ENCODE measurements around the gene FRAS1.
"Not testable (repeated sequence)": the region's sequence is repeated elsewhere in the genome, so short reads cannot be mapped to it uniquely, and the experiment has no call there.

FRAS1 gene

DNA sequence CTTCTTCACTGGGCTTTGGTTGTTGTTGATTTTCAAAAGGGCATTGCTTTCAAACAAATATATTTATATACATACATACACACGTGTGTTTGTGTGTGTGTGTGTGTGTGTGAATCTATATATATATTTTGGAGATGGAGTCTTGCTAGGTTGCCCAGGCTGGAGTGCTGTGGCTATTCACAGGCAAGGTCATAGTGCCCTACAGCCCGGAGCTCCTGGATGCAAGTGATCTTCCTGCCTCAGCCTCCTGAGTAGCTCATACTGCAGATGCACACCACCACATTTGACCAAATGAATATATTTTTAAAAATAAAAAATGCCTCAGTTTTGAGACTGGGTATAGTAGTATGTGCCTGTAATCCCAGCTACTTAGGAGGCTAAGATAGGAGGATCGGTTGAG lies 34.4 kb downstream of the FRAS1 start:
- H3K36me3 Mint-ChIP-seq (ENCODE audit: low read depth) = peaks cover 32% of the 10 kb centered on the region
- TF ChIP-seq, protein P1, sequence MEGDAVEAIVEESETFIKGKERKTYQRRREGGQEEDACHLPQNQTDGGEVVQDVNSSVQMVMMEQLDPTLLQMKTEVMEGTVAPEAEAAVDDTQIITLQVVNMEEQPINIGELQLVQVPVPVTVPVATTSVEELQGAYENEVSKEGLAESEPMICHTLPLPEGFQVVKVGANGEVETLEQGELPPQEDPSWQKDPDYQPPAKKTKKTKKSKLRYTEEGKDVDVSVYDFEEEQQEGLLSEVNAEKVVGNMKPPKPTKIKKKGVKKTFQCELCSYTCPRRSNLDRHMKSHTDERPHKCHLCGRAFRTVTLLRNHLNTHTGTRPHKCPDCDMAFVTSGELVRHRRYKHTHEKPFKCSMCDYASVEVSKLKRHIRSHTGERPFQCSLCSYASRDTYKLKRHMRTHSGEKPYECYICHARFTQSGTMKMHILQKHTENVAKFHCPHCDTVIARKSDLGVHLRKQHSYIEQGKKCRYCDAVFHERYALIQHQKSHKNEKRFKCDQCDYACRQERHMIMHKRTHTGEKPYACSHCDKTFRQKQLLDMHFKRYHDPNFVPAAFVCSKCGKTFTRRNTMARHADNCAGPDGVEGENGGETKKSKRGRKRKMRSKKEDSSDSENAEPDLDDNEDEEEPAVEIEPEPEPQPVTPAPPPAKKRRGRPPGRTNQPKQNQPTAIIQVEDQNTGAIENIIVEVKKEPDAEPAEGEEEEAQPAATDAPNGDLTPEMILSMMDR (IDR thresholded peaks at IDR 0.05; ENCODE audit: unreplicated experiment in 3 of 3) = no peak
- peak overlapping the region in 1 of 3 experiments; percentile 23 for H3K27ac Mint-ChIP-seq
- H3K9me3 Mint-ChIP-seq = peaks cover 7% of the 10 kb centered on the region
- H3K4me1 Mint-ChIP-seq = peaks cover 11% of the 10 kb centered on the region
- H3K27me3 Mint-ChIP-seq (ENCODE audit: low read depth) = no peaks in the 10 kb centered on the region
- H3K4me3 Mint-ChIP-seq = no peak overlapping the region

DNA sequence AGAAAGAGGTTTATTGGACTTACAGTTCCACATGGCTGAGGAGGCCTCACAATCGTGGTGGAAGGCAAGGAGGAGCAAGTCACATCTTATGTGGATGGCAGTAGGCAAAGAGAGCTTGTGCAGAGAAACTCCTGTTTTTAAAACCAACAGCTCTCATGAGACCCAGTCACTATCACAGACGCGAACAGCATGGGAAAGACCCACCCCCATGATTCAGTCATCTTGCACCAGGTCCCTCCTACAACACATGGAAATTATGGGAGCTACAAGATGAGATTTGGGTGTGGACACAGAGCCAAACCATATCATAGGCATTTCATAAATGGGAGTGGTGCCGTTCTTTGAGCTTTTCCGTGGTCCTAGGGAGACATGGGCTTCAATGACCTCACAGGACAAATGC lies 35.2 kb downstream of the FRAS1 start:
- H3K27me3 Mint-ChIP-seq (ENCODE audit: low read depth); H3K4me3 Mint-ChIP-seq: not testable (repeated sequence)
- Mint-ChIP-seq H3K9me3 (peaks cover 13% of the 10 kb centered on the region), H3K36me3 (ENCODE audit: low read depth) (peaks cover 40% of the 10 kb centered on the region), H3K27ac (peak overlapping the region in 2 of 3 experiments; percentile 23 to 68), H3K4me1 (peaks cover 11% of the 10 kb centered on the region)

DNA sequence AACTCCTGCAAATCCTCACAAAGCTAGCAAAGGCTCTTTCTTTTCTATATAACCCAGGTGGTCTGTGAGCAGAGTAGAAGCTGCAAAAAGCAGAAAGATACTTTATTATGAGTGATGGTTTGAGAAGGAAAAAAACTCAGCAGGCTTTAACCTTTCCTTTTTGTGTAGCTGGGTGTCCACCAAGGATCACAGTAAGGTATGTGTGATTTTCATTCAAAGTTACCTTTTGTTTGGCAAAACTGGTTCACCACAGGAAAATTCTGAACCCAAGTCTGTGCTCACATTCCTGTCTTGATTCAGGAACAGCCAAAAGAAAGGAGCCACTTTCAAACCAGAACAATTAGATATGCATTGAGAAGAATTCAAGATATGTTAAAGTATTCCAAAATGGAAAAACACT lies 35.7 kb downstream of the FRAS1 start:
- peak overlapping the region in 2 of 3 experiments; percentile 57 to 70 for H3K27ac Mint-ChIP-seq

DNA sequence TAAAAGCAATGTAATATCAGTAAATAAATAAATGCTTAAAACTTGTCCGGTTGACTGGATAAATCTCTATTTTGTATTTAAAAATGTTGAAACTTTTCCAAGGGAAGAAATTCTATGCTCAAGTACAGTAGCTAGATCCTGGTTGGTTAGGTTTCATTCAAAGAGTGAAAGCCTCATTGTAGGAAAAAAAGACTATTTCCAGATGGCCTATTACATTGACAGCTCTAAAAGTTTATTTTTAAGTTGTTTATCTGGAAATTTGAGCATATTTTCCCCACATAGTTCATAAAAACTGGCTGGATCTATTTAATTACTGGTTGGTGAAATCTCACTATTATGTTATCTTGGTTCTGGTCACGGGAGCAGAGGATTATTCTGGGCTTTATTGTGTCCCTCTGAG lies 38.0 kb downstream of the FRAS1 start:
- peaks cover 15% of the 10 kb centered on the region for H3K9me3 Mint-ChIP-seq
- H3K27me3 Mint-ChIP-seq (ENCODE audit: low read depth) = no peaks in the 10 kb centered on the region
- TF ChIP-seq, protein P1 (IDR thresholded peaks at IDR 0.05; ENCODE audit: unreplicated experiment in 3 of 3) = no peak

More for the DNA sequence above, 35.7 kb downstream of the FRAS1 start:
- Mint-ChIP-seq H3K9me3 (peaks cover 15% of the 10 kb centered on the region), H3K4me3 (no peak overlapping the region), H3K27me3 (ENCODE audit: low read depth) (no peaks in the 10 kb centered on the region), H3K4me1 (peaks cover 11% of the 10 kb centered on the region), H3K36me3 (ENCODE audit: low read depth) (peaks cover 42% of the 10 kb centered on the region)
- TF ChIP-seq, protein P1 (IDR thresholded peaks at IDR 0.05; ENCODE audit: unreplicated experiment in 3 of 3) = no peak

DNA sequence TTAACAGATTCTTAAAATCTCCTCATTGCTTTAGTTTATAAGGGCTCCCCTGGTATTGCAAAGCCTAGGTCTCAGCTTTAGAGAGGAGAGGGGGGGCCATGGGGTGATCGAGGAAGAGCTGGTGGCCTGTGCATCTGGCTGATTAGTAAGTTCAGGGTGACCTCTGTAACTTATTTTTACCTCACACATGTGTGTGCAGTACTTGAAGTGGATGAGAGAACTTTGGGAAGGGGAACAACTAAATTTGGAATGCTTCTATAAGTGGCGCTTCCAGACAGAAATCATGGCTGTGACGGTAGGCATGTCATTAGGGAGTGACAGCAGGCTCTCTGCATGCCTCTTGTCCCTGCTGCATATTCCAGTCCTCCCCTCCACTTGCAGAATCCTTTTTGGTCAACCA lies 41.9 kb downstream of the FRAS1 start:
- H3K4me3 Mint-ChIP-seq = no peak overlapping the region
- no peaks in the 10 kb centered on the region for H3K27me3 Mint-ChIP-seq (ENCODE audit: low read depth)
- peaks cover 23% of the 10 kb centered on the region for H3K4me1 Mint-ChIP-seq
- H3K9me3 Mint-ChIP-seq = peaks cover 18% of the 10 kb centered on the region
- H3K27ac Mint-ChIP-seq = peak overlapping the region in 1 of 3 experiments; percentile 61
- H3K36me3 Mint-ChIP-seq (ENCODE audit: low read depth) = peaks cover 56% of the 10 kb centered on the region
- TF ChIP-seq, protein P1 (IDR thresholded peaks at IDR 0.05; ENCODE audit: unreplicated experiment in 3 of 3) = no peak

More for the DNA sequence above, 38.0 kb downstream of the FRAS1 start:
- H3K36me3 Mint-ChIP-seq (ENCODE audit: low read depth) = peaks cover 45% of the 10 kb centered on the region
- H3K4me3 Mint-ChIP-seq = no peak overlapping the region
- H3K4me1 Mint-ChIP-seq = peaks cover 26% of the 10 kb centered on the region
- no peak overlapping the region for H3K27ac Mint-ChIP-seq

DNA sequence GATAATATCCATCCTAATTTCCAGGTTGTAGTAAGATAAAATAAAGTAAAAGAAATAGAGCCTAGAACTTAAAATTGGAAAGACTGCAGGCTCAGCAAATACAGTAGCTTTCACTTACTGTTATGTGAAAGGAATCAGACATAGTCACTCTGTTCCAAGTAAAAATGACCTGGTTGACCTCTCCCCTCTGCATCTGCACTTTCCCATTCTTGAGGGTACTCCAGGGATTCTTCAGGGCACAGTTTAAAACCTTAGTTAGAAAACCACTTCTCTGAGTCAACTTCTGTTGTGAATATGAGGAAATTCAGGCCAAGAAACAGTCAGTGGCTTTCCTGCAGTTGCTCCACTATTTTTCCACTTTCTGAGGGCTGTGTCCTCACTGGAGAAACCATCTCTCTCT lies 42.9 kb downstream of the FRAS1 start:
- Mint-ChIP-seq H3K36me3 (ENCODE audit: low read depth) (peaks cover 65% of the 10 kb centered on the region), H3K27me3 (ENCODE audit: low read depth) (no peaks in the 10 kb centered on the region), H3K4me3 (no peak overlapping the region), H3K4me1 (peaks cover 23% of the 10 kb centered on the region), H3K9me3 (peaks cover 24% of the 10 kb centered on the region), H3K27ac (peak overlapping the region; percentile 39 to 63 (median 63))
- TF ChIP-seq, protein P1 (IDR thresholded peaks at IDR 0.05; ENCODE audit: unreplicated experiment in 3 of 3) = no peak

Data from nephron (organoid).